GM21825 (cell line): Measurements from ENCODE around the gene SLC25A34.

ENCODE experiments used
- ATAC-seq: cut with Tn5 transposase; IDR thresholded peaks from one replicate; pipeline ENCODE4 v1.9.1; 2021; ENCODE audit warnings: mild to moderate bottlenecking, moderate library complexity; ENCODE audit not compliant: unreplicated experiment

SLC25A34 gene

GRCh38 chr1:15712168-15712567 lies 23.9 kb upstream of the SLC25A34 start:
- no peak for ATAC-seq

GRCh38 chr1:15714406-15715136 lies 21.5 kb upstream of the SLC25A34 start:
- ATAC-seq, result no peak

DNA sequence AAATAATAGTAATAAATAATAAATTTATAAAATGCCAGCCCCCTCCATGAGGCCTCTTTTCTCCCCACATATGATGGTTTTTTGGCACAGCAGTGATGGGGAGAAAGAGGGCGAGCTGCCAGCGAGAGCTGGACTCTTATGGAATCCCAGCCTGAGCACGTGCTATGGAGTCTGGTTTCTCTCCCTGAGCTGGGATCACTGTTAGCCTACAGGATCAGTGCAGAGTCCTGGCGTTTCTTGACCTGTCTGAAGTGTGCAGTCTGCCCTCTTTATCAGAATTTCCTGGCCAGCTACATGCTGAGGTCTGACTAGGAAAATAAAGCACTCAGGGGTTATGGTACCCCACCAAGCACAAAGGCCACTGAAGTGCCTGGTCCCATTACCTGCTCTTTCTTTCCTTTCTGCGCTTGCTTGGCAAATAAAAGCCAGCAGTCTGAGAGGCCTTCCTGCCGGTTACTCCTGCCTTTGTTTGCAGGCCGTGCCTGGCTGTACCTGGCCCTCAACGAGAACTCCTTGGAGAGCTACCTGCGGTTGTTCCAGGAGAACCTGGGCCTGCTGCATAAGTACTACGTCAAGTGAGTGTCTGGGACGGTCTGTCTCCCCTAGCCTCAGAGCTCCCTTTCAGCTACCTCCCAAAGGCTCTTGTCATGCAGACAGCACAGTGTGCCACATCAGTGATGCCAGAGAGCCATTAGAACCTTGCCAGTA lies 18.5 kb upstream of the SLC25A34 start:
- no peak for ATAC-seq

- ATAC-seq, result no peak
Measured at GRCh38 chr1:15718199-15718601, 17.9 kb upstream of the SLC25A34 start.

GRCh38 chr1:15719381-15720120 lies 16.5 kb upstream of the SLC25A34 start:
- no peak for ATAC-seq

DNA sequence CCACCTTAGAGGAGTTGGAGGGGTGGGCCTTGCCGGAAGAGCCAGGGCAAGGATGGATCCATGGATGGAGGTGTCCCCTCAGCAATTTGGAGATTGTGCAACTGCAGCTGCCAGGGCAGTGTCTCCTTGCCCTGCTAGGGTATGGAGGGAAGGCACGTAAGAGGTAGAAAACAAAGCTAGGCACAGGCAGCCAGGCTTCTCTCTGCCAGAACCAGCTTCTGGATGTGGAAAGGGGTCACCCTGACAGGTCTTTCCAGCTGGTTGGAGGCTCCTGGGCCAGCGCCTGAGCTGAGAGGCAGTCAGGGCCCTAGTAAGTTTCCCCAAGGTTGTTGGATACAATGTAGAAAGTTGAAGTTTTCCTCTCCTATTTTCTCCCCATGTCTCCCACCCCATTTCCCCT lies 15.2 kb upstream of the SLC25A34 start:
- no peak for ATAC-seq

- no peak for ATAC-seq
Measured at GRCh38 chr1:15722411-15722810, 13.6 kb upstream of the SLC25A34 start.

GRCh38 chr1:15722836-15723532 lies 13.1 kb upstream of the SLC25A34 start:
- no peak for ATAC-seq

- ATAC-seq, result no peak
Measured at GRCh38 chr1:15723631-15724246, 12.3 kb upstream of the SLC25A34 start.

DNA sequence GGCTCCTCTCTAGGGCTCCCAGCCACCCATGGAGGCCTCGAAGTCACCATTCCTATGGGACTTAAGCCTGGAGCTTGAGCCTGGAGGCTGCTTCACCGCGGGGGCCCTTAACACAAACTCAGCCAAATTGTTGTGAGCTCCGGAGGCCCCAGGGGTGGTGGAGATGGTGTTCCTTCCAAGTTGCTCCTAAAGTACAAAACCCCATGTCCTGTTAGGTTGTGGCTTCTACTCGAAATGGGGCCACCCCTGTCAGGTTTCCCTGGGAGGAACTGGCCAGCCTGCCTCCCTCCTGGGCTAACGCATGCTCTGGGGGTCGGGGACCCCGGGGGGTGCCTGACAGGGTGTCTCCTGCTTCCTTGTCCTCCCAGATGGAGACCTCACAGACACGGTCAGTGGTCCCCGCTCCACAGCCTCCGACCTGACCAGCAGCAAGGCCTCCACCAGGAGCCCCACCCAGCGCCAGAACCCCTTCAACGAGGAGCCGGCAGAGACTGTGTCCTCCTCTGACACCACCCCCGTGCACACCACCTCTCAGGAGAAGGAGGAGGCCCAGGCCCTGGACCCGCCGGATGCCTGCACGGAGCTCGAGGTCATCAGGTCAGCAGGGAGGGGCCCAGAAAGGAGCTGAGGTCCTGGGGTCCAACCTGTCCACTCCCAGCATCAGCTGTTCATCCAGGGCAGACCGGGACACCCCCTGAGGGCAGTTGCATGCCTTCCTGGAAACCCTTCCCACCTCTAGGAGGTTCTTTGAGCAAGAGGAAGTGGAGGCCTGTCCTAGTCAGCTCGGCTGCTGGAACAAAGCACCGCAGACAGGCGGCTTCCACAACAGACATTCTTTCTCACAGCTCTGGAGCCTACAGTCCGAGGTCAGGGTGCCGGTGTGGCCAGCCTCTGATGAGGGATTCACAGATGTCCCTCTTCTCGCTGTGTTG lies 10.8 kb upstream of the SLC25A34 start:
- no peak for ATAC-seq

GRCh38 chr1:15726508-15726907 lies 9.6 kb upstream of the SLC25A34 start:
- ATAC-seq, result no peak

DNA sequence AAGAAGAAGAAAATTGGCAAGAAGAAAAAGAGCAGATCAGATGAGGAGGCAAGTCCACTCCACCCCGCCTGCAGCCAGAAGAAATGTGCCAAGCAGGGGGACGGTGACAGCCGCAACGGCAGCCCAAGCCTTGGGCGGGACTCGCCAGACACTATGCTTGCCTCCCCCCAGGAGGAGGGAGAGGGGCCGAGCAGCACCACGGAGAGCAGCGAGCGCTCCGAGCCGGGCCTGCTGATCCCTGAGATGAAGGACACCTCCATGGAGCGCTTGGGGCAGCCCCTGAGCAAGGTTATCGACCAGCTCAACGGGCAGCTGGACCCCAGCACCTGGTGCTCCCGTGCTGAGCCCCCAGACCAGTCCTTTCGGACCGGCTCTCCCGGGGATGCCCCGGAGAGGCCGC lies 9.0 kb upstream of the SLC25A34 start:
- ATAC-seq, result no peak

- ATAC-seq, result no peak
Measured at GRCh38 chr1:15727424-15727823, 8.6 kb upstream of the SLC25A34 start.

DNA sequence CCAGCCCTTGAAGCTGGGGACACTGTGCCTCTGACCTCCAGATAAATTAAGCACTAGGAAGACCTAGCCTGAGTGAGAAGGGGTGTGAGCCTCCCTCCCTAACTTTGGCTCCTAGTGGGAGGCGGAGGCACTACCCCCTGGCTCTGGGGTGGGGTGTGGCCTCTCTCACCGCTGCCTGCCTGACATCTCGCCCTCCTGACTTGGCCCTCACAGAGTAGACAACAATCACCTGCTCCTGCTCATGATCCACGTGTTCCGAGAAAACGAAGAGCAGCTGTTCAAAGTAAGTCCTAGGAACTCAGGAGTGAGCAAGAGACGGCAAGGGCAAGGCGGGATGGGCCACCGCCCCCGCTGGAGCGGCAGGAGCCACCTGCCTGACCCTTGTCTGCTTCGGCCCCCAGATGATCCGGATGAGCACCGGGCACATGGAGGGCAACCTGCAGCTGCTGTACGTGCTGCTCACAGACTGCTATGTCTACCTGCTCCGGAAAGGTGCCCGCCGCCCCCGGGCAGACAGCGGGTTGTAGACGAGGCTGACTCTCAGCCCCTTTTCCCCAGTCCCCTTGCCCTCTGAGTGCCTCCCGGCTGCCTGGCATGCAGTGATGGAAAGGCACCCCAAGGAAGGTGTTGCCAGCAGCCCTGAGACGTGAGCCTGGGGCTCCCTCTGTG lies 8.1 kb upstream of the SLC25A34 start:
- ATAC-seq, result no peak

GRCh38 chr1:15728937-15729657 lies 7.0 kb upstream of the SLC25A34 start:
- ATAC-seq, result no peak

DNA sequence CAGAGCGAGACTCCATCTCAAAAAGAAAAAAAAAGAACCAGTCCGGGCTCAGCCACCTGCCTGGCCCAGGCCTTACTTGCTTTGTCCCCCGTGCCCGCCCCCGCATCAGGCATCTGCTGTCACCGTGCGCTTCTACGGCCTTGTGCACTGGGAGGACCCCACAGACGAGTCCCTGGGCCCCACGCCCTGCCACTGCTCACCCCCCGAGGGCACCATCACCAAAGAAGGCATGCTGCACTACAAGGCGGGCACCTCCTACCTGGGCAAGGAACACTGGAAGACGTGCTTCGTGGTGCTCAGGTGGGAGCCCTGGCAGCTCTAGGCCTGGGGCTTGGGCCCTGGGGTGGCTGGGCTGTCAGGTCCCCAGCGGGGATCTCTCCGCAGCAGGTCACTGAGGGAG lies 5.6 kb upstream of the SLC25A34 start:
- no peak for ATAC-seq

DNA sequence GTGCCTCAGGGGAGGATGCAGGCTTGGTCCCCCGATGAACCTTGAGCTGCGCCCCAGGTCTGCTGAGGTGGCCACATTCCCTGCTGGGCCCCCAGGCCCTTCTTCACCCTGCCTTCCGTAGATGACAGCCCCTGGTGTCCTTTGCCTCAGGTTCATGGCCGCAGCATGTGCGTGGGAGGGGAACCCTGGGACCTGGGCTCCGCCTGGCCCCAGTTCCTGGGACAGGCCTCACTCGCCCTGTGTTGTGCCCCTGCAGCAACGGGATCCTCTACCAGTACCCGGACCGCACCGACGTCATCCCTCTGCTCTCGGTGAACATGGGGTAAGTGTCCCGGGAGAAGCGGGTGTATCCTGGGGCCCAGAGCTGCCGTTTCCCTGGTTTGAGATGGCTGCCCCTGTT lies 5.1 kb upstream of the SLC25A34 start:
- ATAC-seq, result no peak
